Measurements from ENCODE around the gene MOCS3. TPM values are rescaled to one million over a fixed set of nuclear protein-coding genes. Genes with fewer than 3 reads are reported as not detected.

Gene MOCS3
- total and polyA plus RNA-seq, 2 of the 13 experiments (the other 11 are each of a cell fraction or from before 2014, with no cell fraction given): 3.7 to 8.4 TPM

- peak; percentile 92 for TF ChIP-seq SPEN (CRISPR knock-in tag; IDR thresholded peaks at IDR 0.05; ENCODE audit: low read depth)
- 0 out of 2 replicates have a peak, but pooled peaks have one; percentile 21 for TF ChIP-seq NFE2L1 (CRISPR knock-in tag; IDR thresholded peaks at IDR 0.05; ENCODE audit: borderline replicate concordance)
- TF ChIP-seq, protein P1, sequence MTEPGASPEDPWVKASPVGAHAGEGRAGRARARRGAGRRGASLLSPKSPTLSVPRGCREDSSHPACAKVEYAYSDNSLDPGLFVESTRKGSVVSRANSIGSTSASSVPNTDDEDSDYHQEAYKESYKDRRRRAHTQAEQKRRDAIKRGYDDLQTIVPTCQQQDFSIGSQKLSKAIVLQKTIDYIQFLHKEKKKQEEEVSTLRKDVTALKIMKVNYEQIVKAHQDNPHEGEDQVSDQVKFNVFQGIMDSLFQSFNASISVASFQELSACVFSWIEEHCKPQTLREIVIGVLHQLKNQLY (CRISPR knock-in tag; IDR thresholded peaks at IDR 0.05): peak; percentile 36; the same call in 1 of the 2 replicates
- TF ChIP-seq, protein P2, sequence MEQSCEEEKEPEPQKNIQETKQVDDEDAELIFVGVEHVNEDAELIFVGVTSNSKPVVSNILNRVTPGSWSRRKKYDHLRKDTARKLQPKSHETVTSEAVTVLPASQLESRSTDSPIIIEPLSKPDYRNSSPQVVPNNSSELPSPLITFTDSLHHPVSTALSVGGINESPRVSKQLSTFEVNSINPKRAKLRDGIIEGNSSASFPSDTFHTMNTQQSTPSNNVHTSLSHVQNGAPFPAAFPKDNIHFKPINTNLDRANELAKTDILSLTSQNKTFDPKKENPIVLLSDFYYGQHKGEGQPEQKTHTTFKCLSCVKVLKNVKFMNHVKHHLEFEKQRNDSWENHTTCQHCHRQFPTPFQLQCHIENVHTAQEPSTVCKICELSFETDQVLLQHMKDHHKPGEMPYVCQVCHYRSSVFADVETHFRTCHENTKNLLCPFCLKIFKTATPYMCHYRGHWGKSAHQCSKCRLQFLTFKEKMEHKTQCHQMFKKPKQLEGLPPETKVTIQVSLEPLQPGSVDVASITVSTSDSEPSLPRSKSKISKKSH (CRISPR knock-in tag; IDR thresholded peaks at IDR 0.05; ENCODE audit: borderline replicate concordance): peak; percentile 85
- no peak for TF ChIP-seq ZSCAN9 (CRISPR knock-in tag; IDR thresholded peaks at IDR 0.05; ENCODE audit: borderline replicate concordance)
- TF ChIP-seq ATRX (CRISPR knock-in tag; IDR thresholded peaks at IDR 0.05; ENCODE audit: borderline replicate concordance): peak; percentile 65; the same call in 1 of the 2 replicates
- TF ChIP-seq RBAK (CRISPR knock-in tag; IDR thresholded peaks at IDR 0.05): 0 out of 2 replicates have a peak, but pooled peaks have one; percentile 44
- TF ChIP-seq SIN3B (IDR thresholded peaks at IDR 0.05; ENCODE audit: low read length): peak; percentile 81
- TF ChIP-seq ZNF12 (CRISPR knock-in tag; IDR thresholded peaks at IDR 0.05): 0 out of 2 replicates have a peak, but pooled peaks have one; percentile 59
- 0 out of 2 replicates have a peak, but pooled peaks have one; percentile 37 for TF ChIP-seq ZNF180 (CRISPR knock-in tag; IDR thresholded peaks at IDR 0.05; ENCODE audit: borderline replicate concordance, low read depth)
- TF ChIP-seq MEIS1 (CRISPR knock-in tag; IDR thresholded peaks at IDR 0.05; ENCODE audit: borderline replicate concordance): no peak
- peak in 1 of 2 experiments; percentile 81; a peak in 1 of 4 replicates for TF ChIP-seq KLF16 (CRISPR knock-in tag; IDR thresholded peaks at IDR 0.05)
- no peak for TF ChIP-seq SCMH1 (CRISPR knock-in tag; IDR thresholded peaks at IDR 0.05; ENCODE audit: borderline replicate concordance)
- TF ChIP-seq PAF1 (CRISPR knock-in tag; IDR thresholded peaks at IDR 0.05): no peak
- TF ChIP-seq, protein P3, sequence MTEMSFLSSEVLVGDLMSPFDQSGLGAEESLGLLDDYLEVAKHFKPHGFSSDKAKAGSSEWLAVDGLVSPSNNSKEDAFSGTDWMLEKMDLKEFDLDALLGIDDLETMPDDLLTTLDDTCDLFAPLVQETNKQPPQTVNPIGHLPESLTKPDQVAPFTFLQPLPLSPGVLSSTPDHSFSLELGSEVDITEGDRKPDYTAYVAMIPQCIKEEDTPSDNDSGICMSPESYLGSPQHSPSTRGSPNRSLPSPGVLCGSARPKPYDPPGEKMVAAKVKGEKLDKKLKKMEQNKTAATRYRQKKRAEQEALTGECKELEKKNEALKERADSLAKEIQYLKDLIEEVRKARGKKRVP (CRISPR knock-in tag; IDR thresholded peaks at IDR 0.05): no peak
- TF ChIP-seq ATM (IDR thresholded peaks at IDR 0.05; ENCODE audit: borderline replicate concordance): no peak; the same call in 1 of the 2 replicates
- peak; percentile 13; the same call in 1 of the 2 replicates for TF ChIP-seq MEIS2 (CRISPR knock-in tag; IDR thresholded peaks at IDR 0.05)
- TF ChIP-seq ZNF501 (CRISPR knock-in tag; IDR thresholded peaks at IDR 0.05): peak; percentile 96; the same call in 1 of the 2 replicates
- peak; percentile 99 for TF ChIP-seq POLR2G (IDR thresholded peaks at IDR 0.05; ENCODE audit: low read depth, low read length)
- TF ChIP-seq RXRA (CRISPR knock-in tag; IDR thresholded peaks at IDR 0.05): peak; percentile 80
- no peak for TF ChIP-seq WIZ (CRISPR knock-in tag; IDR thresholded peaks at IDR 0.05)
- TF ChIP-seq, protein P4, sequence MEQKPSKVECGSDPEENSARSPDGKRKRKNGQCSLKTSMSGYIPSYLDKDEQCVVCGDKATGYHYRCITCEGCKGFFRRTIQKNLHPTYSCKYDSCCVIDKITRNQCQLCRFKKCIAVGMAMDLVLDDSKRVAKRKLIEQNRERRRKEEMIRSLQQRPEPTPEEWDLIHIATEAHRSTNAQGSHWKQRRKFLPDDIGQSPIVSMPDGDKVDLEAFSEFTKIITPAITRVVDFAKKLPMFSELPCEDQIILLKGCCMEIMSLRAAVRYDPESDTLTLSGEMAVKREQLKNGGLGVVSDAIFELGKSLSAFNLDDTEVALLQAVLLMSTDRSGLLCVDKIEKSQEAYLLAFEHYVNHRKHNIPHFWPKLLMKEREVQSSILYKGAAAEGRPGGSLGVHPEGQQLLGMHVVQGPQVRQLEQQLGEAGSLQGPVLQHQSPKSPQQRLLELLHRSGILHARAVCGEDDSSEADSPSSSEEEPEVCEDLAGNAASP (CRISPR knock-in tag; IDR thresholded peaks at IDR 0.05; ENCODE audit: borderline replicate concordance): no peak
- TF ChIP-seq, protein P5, sequence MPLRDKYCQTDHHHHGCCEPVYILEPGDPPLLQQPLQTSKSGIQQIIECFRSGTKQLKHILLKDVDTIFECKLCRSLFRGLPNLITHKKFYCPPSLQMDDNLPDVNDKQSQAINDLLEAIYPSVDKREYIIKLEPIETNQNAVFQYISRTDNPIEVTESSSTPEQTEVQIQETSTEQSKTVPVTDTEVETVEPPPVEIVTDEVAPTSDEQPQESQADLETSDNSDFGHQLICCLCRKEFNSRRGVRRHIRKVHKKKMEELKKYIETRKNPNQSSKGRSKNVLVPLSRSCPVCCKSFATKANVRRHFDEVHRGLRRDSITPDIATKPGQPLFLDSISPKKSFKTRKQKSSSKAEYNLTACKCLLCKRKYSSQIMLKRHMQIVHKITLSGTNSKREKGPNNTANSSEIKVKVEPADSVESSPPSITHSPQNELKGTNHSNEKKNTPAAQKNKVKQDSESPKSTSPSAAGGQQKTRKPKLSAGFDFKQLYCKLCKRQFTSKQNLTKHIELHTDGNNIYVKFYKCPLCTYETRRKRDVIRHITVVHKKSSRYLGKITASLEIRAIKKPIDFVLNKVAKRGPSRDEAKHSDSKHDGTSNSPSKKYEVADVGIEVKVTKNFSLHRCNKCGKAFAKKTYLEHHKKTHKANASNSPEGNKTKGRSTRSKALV (CRISPR knock-in tag; IDR thresholded peaks at IDR 0.05): no peak
These were observed 612 bp upstream of the MOCS3 start, which contains the start of gene DPM1 (continued) for GRCh38 chr20:50957798-50958614.

Measured in HepG2 (cell line).